Chondrocyte (in vitro differentiated cells): ENCODE measurements around the gene ATG16L2. TPM values are rescaled to one million over a fixed set of nuclear protein-coding genes. Genes with fewer than 3 reads are reported as not detected.

ENCODE experiments used
- DNase-seq: peaks from one replicate; pipeline ENCODE4 v3.0.0; 2021; ENCODE audit warnings: mixed read lengths, low spot score
- H3K27ac Mint-ChIP-seq: one replicate; pipeline ENCODE4 v1.8.0; 2021; ENCODE audit warnings: mild to moderate bottlenecking, moderate library complexity, mixed read lengths; ENCODE audit not compliant: unreplicated experiment
- H3K27me3 Mint-ChIP-seq: 2 replicates; pipeline ENCODE4 v1.8.0; 2021; ENCODE audit warnings: low read depth, mixed read lengths
- H3K36me3 Mint-ChIP-seq: 2 replicates; pipeline ENCODE4 v1.8.0; 2021; ENCODE audit warnings: low read depth, mixed read lengths
- H3K4me1 Mint-ChIP-seq: 2 replicates; pipeline ENCODE4 v1.8.0; 2021; ENCODE audit warnings: low read depth, mild to moderate bottlenecking, mixed read lengths
- H3K4me3 Mint-ChIP-seq: one replicate; pipeline ENCODE4 v1.8.0; 2021; ENCODE audit warnings: mild to moderate bottlenecking, moderate library complexity, mixed read lengths; ENCODE audit not compliant: unreplicated experiment
- H3K9me3 Mint-ChIP-seq: 2 replicates; pipeline ENCODE4 v1.8.0; 2021; ENCODE audit warnings: low read depth, mixed read lengths
- long read RNA-seq: library from polyadenylated mRNA; stranded (forward); transcript quantifications from one replicate; pipeline ENCODE4 v2.0.0, GENCODE V29; 2021
- total RNA-seq: library from RNA; stranded (reverse); gene quantifications from 3 replicates; pipeline ENCODE4 v1.2.1, GENCODE V29; 2021
- TF ChIP-seq, protein P1 (sequence below): fragments of 200-600 bp; sonication (generic); IDR thresholded peaks from 2 replicates; pipeline ENCODE4 v1.5.0; 2021; ENCODE audit warnings: antibody characterized with exemption, mild to moderate bottlenecking, moderate library complexity

The ATG16L2 gene, protein sequence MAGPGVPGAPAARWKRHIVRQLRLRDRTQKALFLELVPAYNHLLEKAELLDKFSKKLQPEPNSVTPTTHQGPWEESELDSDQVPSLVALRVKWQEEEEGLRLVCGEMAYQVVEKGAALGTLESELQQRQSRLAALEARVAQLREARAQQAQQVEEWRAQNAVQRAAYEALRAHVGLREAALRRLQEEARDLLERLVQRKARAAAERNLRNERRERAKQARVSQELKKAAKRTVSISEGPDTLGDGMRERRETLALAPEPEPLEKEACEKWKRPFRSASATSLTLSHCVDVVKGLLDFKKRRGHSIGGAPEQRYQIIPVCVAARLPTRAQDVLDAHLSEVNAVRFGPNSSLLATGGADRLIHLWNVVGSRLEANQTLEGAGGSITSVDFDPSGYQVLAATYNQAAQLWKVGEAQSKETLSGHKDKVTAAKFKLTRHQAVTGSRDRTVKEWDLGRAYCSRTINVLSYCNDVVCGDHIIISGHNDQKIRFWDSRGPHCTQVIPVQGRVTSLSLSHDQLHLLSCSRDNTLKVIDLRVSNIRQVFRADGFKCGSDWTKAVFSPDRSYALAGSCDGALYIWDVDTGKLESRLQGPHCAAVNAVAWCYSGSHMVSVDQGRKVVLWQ
- total RNA-seq: 7.9 to 14.8 TPM (median 9.9 TPM) in 3 replicates
- long read RNA-seq, partial matches to known transcripts: 2 of 21 reads
- long read RNA-seq, other reads (novel, unspliced or antisense): 16 of 21 reads

DNA sequence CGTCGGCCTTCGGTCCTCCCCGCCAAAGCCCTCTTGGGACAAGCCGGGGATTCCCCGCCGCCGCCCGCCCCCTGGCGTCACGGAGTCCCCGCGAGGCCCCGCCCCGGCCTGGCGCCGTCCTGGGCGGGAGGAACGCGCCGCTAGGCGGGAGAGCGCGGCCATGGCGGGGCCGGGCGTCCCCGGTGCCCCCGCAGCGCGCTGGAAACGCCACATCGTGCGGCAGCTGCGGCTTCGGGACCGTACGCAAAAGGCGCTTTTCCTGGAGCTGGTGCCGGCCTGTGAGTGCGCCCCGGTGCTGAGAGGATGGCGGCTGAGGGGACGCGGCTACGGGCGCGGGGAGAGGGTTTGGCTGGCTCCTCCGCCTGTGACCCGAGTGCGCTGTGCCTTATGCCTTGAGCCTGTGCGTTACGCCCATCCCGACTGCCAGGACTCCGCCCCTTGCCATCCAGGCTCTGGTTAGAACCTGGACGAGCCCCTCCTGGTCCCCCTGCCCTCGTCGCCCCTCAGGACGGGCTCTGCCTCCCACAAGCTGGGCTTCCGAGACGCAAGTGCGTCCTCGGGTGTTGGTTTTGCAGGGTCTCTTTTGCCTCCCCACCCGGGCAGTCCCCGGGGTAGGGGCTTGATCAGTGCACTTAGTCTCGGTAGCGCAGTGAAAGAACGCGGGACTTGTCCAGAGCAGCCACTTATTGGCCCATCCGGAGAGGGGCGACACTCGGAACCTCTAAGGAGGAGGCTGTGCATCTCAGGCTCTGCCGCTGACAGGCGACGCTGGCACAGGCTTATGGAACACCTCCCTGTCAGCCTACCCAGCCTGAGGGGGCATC is at the start of gene ATG16L2:
Gene ATG16L2 (plus strand): TSS at position 126 of the 824 bp plus-strand sequence. CDS start 35 bp downstream, at position 161.
- H3K9me3 Mint-ChIP-seq: no peaks in the 10 kb centered on the region

DNA sequence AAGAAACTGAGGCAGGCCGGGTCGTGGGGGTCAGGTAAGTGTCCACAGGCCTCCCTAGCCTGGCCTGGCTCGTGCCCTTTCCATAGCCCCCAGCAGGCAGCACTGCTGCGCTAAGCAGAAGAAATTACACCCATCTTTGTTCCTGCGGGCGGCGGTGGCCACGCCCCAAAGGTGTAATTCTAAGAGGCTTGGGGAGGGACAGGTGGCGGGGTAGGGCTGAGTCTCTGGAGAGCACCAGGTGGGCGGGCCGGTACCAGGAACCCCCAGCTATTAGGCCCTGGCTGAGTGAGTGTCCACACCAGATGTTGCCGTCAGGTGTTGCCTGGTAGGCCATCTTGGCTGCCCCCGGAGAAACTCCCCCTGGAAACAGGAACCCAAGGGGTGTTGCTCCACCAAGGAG is 49.7 kb upstream of the ATG16L2 start:
- peak; percentile 76 for DNase-seq
- Mint-ChIP-seq H3K27ac (no peak overlapping the region), H3K36me3 (peaks cover 6% of the 10 kb centered on the region), H3K9me3 (peaks cover 12% of the 10 kb centered on the region), H3K4me1 (peaks cover 24% of the 10 kb centered on the region), H3K27me3 (no peaks in the 10 kb centered on the region), H3K4me3 (no peak overlapping the region)
- TF ChIP-seq, protein P1, sequence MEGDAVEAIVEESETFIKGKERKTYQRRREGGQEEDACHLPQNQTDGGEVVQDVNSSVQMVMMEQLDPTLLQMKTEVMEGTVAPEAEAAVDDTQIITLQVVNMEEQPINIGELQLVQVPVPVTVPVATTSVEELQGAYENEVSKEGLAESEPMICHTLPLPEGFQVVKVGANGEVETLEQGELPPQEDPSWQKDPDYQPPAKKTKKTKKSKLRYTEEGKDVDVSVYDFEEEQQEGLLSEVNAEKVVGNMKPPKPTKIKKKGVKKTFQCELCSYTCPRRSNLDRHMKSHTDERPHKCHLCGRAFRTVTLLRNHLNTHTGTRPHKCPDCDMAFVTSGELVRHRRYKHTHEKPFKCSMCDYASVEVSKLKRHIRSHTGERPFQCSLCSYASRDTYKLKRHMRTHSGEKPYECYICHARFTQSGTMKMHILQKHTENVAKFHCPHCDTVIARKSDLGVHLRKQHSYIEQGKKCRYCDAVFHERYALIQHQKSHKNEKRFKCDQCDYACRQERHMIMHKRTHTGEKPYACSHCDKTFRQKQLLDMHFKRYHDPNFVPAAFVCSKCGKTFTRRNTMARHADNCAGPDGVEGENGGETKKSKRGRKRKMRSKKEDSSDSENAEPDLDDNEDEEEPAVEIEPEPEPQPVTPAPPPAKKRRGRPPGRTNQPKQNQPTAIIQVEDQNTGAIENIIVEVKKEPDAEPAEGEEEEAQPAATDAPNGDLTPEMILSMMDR: no peak

More for the DNA sequence above, at the start of gene ATG16L2:
- H3K27me3 Mint-ChIP-seq: no peaks in the 10 kb centered on the region
- peak; percentile 94 for DNase-seq
- TF ChIP-seq, protein P1: peak; percentile 49
- peaks cover 9% of the 10 kb centered on the region for H3K36me3 Mint-ChIP-seq
- H3K4me1 Mint-ChIP-seq: peaks cover 39% of the 10 kb centered on the region
- H3K4me3 Mint-ChIP-seq: peak within 1 kb of the TSS; percentile 93
- H3K27ac Mint-ChIP-seq: peak within 1 kb of the TSS; percentile 95

DNA sequence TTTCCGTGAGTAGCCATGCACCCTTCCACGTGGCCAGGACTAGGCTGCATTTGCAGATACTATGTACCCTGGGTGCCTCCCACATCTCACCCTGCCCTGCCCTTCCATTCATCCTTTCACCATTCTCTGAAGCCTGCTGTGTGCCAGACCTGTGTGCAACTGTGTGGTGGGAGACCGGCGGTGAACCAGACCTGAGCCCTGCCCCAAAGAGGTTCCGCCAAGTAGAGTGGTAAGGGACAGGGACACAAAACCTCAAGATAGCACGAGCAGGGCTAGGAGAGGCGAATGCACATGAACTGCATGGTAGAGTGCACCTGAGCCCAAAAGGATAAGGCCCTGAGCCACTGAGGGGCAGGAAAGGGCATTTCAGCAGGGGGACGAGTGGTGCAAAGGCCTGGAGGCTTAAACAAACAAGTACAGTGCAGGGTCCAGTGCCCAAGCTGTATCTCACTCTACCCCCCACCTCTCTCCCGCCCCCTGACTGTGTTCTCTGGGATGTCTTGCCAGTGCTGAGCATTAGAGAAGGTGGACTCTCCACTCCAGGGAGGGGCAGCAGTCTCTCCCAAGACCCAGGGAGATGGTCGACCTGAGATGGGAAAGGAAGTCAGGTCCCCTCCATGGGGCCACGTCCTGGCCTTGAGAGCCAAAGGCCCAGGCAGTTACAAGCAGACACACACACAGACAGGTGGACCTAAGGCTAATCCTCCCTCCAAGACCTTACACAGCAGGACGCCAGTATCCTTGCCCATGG is 47.9 kb upstream of the ATG16L2 start:
- H3K27me3 Mint-ChIP-seq: no peaks in the 10 kb centered on the region
- DNase-seq: no peak
- peaks cover 24% of the 10 kb centered on the region for H3K4me1 Mint-ChIP-seq
- no peaks in the 10 kb centered on the region for H3K36me3 Mint-ChIP-seq
- TF ChIP-seq, protein P1: no peak
- H3K4me3 Mint-ChIP-seq: no peak overlapping the region
- H3K9me3 Mint-ChIP-seq: peaks cover 2% of the 10 kb centered on the region
- no peak overlapping the region for H3K27ac Mint-ChIP-seq

DNA sequence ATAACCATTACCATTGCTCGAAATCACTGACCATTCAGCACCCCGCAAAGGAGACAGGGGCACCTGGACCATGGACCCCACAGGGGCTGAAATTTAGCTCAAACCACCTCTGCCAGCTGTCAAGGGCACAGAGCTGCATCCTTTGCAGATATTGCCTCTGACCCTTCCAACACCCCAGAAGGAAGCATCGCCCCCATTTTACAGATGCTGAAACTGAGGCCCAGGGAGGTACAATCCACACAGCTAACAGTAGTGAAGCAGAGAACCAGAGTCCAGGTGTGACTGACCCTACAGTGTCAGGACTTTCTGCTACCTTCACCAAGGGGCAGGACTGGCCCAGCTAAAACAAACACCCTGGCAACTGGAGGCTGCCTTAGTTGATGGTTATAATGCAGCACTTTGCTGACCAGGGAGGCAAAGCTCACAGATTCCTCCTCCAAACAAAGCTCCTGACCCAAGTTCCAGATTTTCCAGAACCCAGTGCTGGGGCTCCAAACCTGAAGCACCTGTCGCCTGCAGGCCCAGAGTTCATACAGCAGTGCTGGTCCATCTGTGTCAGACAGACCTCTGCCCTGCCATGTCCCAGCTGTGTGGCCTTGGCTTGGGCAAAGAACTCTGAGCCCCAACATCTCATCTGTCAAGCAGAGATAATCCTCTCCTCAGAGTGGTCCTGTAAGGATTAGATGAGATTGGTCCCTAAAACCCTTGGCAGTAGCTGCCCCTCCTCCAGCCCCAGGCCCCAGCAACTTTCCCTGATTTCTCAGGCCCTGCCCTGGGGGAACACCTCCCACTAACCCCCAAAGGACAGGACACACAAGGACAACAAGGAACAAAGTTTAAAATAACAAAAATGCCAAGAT is 46.8 kb upstream of the ATG16L2 start:
- Mint-ChIP-seq H3K4me3 (no peak overlapping the region), H3K4me1 (peaks cover 32% of the 10 kb centered on the region), H3K9me3 (no peaks in the 10 kb centered on the region), H3K27ac (no peak overlapping the region), H3K27me3 (no peaks in the 10 kb centered on the region), H3K36me3 (no peaks in the 10 kb centered on the region)
- no peak for DNase-seq
- TF ChIP-seq, protein P1: no peak
